Amygdala (tissue), 56 donors: ENCODE measurements around the gene TRAPPC4.
"Not testable (repeated sequence)": the region's sequence is repeated elsewhere in the genome, so short reads cannot be mapped to it uniquely, and the experiment has no call there.

Source experiments
- DNase-seq, 56 donors: peaks; one replicate each; lab custom pipeline; 2025; lab: John Stamatoyannopoulos, UW

The TRAPPC4 gene

GRCh38 chr11:119030329-119031047, 11.9 kb downstream of the TRAPPC4 start, which contains the start of gene SLC37A4:
Gene SLC37A4, minus strand, starts transcription at chr11:119030877.
- DNase-seq = peak; percentile 49 to 99 (median 93)

- DNase-seq = no peak
These were observed 13.3 kb downstream of the TRAPPC4 start for GRCh38 chr11:119031912-119032280.

GRCh38 chr11:119033421-119033820, 14.9 kb downstream of the TRAPPC4 start:
- not testable (repeated sequence) for DNase-seq

- DNase-seq = no peak
These were observed 16.2 kb downstream of the TRAPPC4 start for GRCh38 chr11:119034813-119035212.

GRCh38 chr11:119038884-119039283, 20.3 kb downstream of the TRAPPC4 start:
- DNase-seq = no peak

- not testable (repeated sequence) for DNase-seq
These were observed 20.9 kb downstream of the TRAPPC4 start for GRCh38 chr11:119039471-119039870.

GRCh38 chr11:119041821-119042514, 23.4 kb downstream of the TRAPPC4 start:
- DNase-seq = no peak

- no peak for DNase-seq
These were observed 24.4 kb downstream of the TRAPPC4 start for GRCh38 chr11:119042927-119043326.

- no peak for DNase-seq
These were observed 26.1 kb downstream of the TRAPPC4 start for GRCh38 chr11:119044708-119045107.

GRCh38 chr11:119046489-119046888, 27.9 kb downstream of the TRAPPC4 start:
- DNase-seq = no peak

- DNase-seq = no peak
These were observed 28.6 kb downstream of the TRAPPC4 start for GRCh38 chr11:119047205-119047604.

- no peak for DNase-seq
These were observed 30.1 kb downstream of the TRAPPC4 start for GRCh38 chr11:119048644-119049043.

GRCh38 chr11:119049081-119049480, 30.5 kb downstream of the TRAPPC4 start:
- no peak for DNase-seq

- no peak for DNase-seq
These were observed 33.0 kb downstream of the TRAPPC4 start for GRCh38 chr11:119051440-119052162.

GRCh38 chr11:119052163-119052814, 33.7 kb downstream of the TRAPPC4 start:
- no peak for DNase-seq

GRCh38 chr11:119054418-119054817, 35.9 kb downstream of the TRAPPC4 start:
- DNase-seq = no peak

GRCh38 chr11:119055901-119056300, 37.3 kb downstream of the TRAPPC4 start:
- peak in 1 of 56 donors; percentile 7 for DNase-seq

- peak in 12 of 56 donors; percentile 15 to 61 (median 38) for DNase-seq
These were observed 37.9 kb downstream of the TRAPPC4 start for GRCh38 chr11:119056421-119056999.

GRCh38 chr11:119057000-119057769, 38.6 kb downstream of the TRAPPC4 start, which contains the start of gene HYOU1:
Gene HYOU1, minus strand, starts transcription at chr11:119057205. Its CDS starts 1,045 bp downstream, at chr11:119056160.
- peak; percentile 54 to 99 (median 94) for DNase-seq
